Stimulated activated CD4-positive, alpha-beta T cell treated with anti-CD3 and anti-CD28 coated beads, Interleukin-15, amount 100 ng/mL, for 1 hour (primary cell): ENCODE measurements around the gene NEDD9.
A peak's percentile ranks its signal among the peaks of the same experiment; 100 is the strongest.

Experiments used
- DNase-seq, 2 donors: peaks; one replicate each; pipeline ENCODE4 v3.0.0-alpha.2; 2020; ENCODE audit warnings: low read depth in 1 of 2, low spot score in 1 of 2

Gene NEDD9

DNA sequence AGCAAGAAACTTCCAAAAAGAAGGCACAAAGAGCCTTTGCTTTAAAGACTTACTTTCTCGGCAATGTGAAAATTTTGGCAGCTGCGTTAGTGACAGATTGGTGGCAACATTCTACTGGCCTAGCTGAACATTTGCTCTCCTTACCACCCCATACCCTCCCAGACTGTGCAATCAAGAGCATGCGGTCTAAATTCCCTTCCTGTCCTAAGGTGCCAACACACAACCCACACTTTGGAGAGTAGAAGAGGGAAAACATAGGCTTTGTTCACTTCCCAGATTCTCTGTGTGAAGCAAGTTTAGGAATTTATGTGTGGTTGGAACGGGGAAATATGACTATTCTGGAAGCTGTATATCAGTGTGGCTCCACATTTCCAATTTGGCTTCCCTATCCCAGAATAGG, 29.8 kb upstream of the NEDD9 start:
- no peak for DNase-seq

GRCh38 chr6:11260249-11261038, 28.0 kb upstream of the NEDD9 start:
- no peak for DNase-seq

- peak in 1 of 2 donors; percentile 16 for DNase-seq
These were observed 26.1 kb upstream of the NEDD9 start for GRCh38 chr6:11258260-11259237.

GRCh38 chr6:11255610-11256009, 23.1 kb upstream of the NEDD9 start:
- DNase-seq = no peak

GRCh38 chr6:11253594-11253993, 21.1 kb upstream of the NEDD9 start:
- no peak for DNase-seq

GRCh38 chr6:11251553-11252360, 19.3 kb upstream of the NEDD9 start:
- no peak for DNase-seq

DNA sequence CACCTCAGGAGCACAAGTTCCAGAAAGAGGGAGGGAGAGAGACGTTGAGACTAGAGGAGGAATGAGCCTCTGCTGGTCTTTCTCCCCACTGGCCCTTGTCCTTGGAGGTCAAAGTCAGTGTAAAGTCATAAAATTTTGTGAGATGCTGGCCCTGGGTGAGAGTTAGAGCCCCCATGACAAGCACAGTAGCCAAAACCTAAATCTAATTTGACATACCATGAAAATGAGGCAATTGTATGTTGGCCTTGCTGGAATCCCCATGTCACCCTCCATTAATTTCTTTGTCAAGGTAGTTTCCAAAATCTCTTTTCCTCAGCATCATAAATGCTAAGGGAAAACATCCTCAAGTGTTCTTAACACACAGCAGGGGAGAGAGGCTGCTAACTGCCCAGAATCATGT, 17.6 kb upstream of the NEDD9 start:
- no peak for DNase-seq

- no peak for DNase-seq
These were observed 16.7 kb upstream of the NEDD9 start for GRCh38 chr6:11248974-11249761.

DNA sequence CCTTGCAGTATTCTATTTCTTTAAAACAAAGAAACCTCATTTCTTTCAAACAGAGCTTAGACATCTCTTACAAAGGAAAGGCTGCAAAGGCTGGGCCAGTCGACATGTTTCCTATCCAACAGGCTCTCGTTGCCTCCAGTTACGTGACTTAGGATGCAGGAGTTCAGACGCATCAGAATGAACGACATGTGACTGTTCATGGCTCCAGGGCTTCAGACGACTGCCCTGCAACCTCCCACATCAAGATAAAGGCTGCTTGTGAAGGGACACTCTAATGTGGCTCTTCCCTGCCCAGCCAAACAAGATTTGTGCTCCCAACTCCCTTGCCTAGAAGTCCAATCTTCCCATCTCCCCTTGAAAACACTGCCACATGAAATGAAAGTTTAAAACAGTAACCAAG, 14.3 kb upstream of the NEDD9 start:
- no peak for DNase-seq

DNA sequence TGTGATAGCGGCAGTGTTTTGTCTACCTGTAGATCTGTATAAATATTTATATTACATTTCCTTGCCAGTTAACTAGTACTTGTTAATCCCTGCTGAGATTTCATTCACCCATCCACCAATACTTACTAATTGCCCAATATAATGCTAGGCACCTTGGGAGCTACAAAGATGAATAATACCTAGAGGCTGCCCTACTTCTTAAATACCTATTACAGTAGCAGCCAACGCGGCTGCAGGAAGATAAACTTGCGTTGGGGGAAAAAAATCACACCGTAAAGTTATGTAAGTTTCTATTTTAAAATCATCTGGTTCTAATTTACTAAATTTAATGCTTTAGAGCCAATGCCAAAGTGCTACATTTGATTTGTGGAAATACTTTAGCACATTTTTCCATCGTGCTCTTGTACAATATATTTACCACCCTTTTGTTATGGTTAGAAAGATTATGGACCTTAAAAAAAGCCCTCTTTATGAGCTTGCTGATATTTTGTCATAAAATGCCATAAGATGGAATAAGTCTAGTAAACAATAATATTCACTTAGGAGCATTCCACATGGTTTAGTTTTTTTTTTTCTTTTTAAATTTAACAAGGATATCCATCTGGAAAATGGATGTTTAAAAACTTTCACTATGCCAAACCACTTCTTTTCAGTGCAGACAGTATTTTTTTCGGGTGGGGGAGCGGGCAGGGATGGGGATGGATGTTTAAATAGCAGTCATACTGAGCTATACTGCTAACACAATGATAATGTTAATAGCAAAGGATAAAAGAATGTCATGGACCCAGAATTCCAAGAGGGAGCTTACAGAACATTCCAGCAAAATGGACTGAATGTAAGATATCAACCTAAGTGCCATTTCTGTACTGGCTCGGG, 13.2 kb upstream of the NEDD9 start:
- no peak for DNase-seq

DNA sequence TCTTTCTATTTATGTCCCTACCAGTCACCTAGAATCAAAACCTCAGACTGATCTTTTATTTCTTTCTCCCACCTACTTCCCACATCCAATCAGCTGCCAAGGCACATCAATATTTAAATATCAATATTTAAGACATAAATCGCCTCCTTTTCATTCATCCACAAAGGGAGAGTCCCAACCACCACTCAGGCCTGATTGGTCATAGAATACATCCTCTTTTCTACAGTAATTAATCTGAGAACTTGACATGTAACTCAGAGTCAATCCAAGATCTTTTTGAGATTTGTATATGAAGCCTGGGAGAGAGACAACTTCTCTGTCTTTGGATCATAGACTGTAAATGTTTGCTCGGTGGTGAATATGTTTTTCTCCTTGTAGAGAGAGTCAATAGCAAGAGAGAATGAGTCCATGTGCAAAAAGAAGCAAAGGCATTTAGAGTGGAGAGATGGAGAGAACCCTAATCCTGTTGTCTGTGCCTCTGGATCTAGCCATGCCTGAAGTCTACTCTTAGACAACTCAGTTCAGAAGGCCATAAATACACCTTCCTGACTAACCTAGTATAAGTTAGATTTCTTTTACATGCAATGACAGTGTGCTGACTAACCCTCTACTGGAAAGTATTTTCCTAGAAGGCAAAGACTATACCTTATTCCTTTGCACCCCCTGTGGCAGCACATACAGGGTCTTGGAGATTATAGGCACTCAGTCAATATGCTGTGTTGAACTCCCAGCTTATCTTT, 12.1 kb upstream of the NEDD9 start:
- DNase-seq = no peak

- no peak for DNase-seq
These were observed 11.4 kb upstream of the NEDD9 start for GRCh38 chr6:11243861-11244260.

- no peak for DNase-seq
These were observed 10.2 kb upstream of the NEDD9 start for GRCh38 chr6:11242711-11243110.

GRCh38 chr6:11241793-11242201, 9.3 kb upstream of the NEDD9 start:
- no peak for DNase-seq

GRCh38 chr6:11241154-11241792, 8.8 kb upstream of the NEDD9 start:
- DNase-seq = no peak

- DNase-seq = no peak
These were observed 5.5 kb upstream of the NEDD9 start for GRCh38 chr6:11237956-11238355.

DNA sequence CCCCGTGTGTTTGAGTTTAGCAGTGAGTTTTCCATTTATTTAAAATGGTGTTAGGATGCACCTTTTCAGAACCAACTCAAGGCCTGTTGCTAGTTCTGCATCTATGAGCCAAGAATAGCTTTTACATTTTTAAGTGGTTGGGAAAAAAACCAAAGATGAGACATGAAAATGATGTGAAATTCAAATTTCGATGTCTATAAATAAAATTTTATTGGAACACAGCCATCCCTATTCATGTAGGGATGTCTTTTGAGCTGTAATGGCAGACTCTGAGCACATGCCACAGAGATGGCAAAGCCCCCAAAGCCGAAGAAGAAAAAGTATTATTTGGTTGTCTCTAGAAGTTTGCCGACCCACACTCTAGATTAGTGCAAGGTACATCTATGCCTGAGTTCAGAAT, 5.0 kb upstream of the NEDD9 start:
- DNase-seq = no peak

- DNase-seq = no peak
These were observed 4.4 kb upstream of the NEDD9 start for GRCh38 chr6:11236915-11237314.
